Neural cell (in vitro differentiated cells): ENCODE measurements around the gene TMF1.

Source experiments
- CTCF ChIP-seq: fragments of 450-650 bp; IDR thresholded peaks from 2 replicates; pipeline ENCODE4 v1.5.1; 2014; ENCODE audit warnings: antibody characterized with exemption, mild to moderate bottlenecking, moderate library complexity; ENCODE audit not compliant: poor library complexity, severe bottlenecking
- EP300 ChIP-seq: fragments of 450-650 bp; conservative IDR thresholded peaks from 2 replicates; pipeline ENCODE4 v1.6.1; 2014; ENCODE audit warnings: antibody characterized with exemption, mild to moderate bottlenecking, moderate library complexity; ENCODE audit not compliant: poor library complexity, severe bottlenecking
- EZH2 ChIP-seq: fragments of 200-600, 300-800 bp; shearing (Covaris generic), sonication (generic); IDR thresholded peaks from 2 replicates; pipeline ENCODE4 v1.6.1; 2014; ENCODE audit warnings: antibody characterized with exemption, low read length, borderline replicate concordance, mild to moderate bottlenecking; ENCODE audit not compliant: insufficient read depth, poor library complexity, severe bottlenecking
- MXI1 ChIP-seq: fragments of 450-650 bp; conservative IDR thresholded peaks from 2 replicates; pipeline ENCODE4 v1.6.1; 2014; ENCODE audit warnings: antibody characterized with exemption, mild to moderate bottlenecking; ENCODE audit not compliant: poor library complexity, severe bottlenecking
- POLR2AphosphoS5 ChIP-seq: IDR thresholded peaks from 2 replicates; pipeline ENCODE4 v1.6.1; 2012
- RAD21 ChIP-seq: fragments of 450-650 bp; conservative IDR thresholded peaks from 2 replicates; pipeline ENCODE4 v1.6.1; 2014; ENCODE audit warnings: antibody characterized with exemption, mild to moderate bottlenecking, moderate library complexity
- TAF1 ChIP-seq: IDR thresholded peaks from 2 replicates; pipeline ENCODE4 v1.6.1; 2012; ENCODE audit warnings: low read depth

GRCh38 chr3:69014022-69014580, 38.0 kb downstream of the TMF1 start:
- TF ChIP-seq CTCF: no peak
- no peak for TF ChIP-seq MXI1
- no peak for TF ChIP-seq POLR2AphosphoS5
- no peak for TF ChIP-seq EP300
- TF ChIP-seq TAF1: no peak
- no peak for TF ChIP-seq RAD21
- no peak for TF ChIP-seq EZH2
